Smooth muscle cell (in vitro differentiated cells): Measurements from ENCODE around the gene TCF7L2. TPM values are rescaled to one million over a fixed set of nuclear protein-coding genes. Genes with fewer than 3 reads are reported as not detected.
"Not testable (repeated sequence)": the region's sequence is repeated elsewhere in the genome, so short reads cannot be mapped to it uniquely, and the experiment has no call there.

ENCODE experiments used
- DNase-seq: peaks from one replicate; lab custom pipeline; 2025; ENCODE audit not compliant: unreplicated experiment; lab: John Stamatoyannopoulos, UW
- H2AFZ ChIP-seq: fragments of 200-600 bp; sonication (generic); 2 replicates; pipeline ENCODE4 v1.6.0; 2016; ENCODE audit warnings: antibody characterized with exemption, low read depth, mild to moderate bottlenecking
- H3F3A ChIP-seq: fragments of 200-600 bp; sonication (generic); 2 replicates; pipeline ENCODE4 v1.6.0; 2017; ENCODE audit warnings: antibody characterized with exemption, low read depth
- H3K27ac ChIP-seq: fragments of 200-600 bp; sonication (generic); 2 replicates; pipeline ENCODE4 v1.5.1; 2016; ENCODE audit warnings: low read depth, mild to moderate bottlenecking
- H3K27me3 ChIP-seq: fragments of 200-600 bp; sonication (generic); 2 replicates; pipeline ENCODE4 v1.6.1; 2016; ENCODE audit warnings: low read depth, mild to moderate bottlenecking
- H3K36me3 ChIP-seq: fragments of 200-600 bp; sonication (generic); 2 replicates; pipeline ENCODE4 v1.5.1; 2016; ENCODE audit warnings: low read depth
- H3K4me1 ChIP-seq: fragments of 200-600 bp; sonication (generic); 2 replicates; pipeline ENCODE4 v1.5.1; 2016; ENCODE audit warnings: low read depth
- H3K4me2 ChIP-seq: fragments of 200-600 bp; sonication (generic); 2 replicates; pipeline ENCODE4 v1.6.0; 2016; ENCODE audit warnings: mild to moderate bottlenecking
- H3K4me3 ChIP-seq: fragments of 200-600 bp; sonication (generic); 2 replicates; pipeline ENCODE4 v1.5.1; 2016; ENCODE audit warnings: mild to moderate bottlenecking
- H3K79me2 ChIP-seq: fragments of 200-600 bp; sonication (generic); 2 replicates; pipeline ENCODE4 v1.6.0; 2016; ENCODE audit warnings: low read depth, mild to moderate bottlenecking
- H3K9ac ChIP-seq: fragments of 200-600 bp; sonication (generic); 2 replicates; pipeline ENCODE4 v1.6.0; 2016; ENCODE audit warnings: low read depth
- H3K9me3 ChIP-seq: fragments of 200-600 bp; sonication (generic); replicated peaks from 2 replicates; pipeline ENCODE4 v1.5.1; 2016; ENCODE audit warnings: low read depth
- H4K20me1 ChIP-seq: fragments of 200-600 bp; sonication (generic); 2 replicates; pipeline ENCODE4 v1.6.0; 2016; ENCODE audit warnings: low read depth
- CTCF ChIP-seq: fragments of 200-600 bp; sonication (generic); IDR thresholded peaks from 2 replicates; pipeline ENCODE4 v1.5.1; 2017; ENCODE audit warnings: borderline replicate concordance, mild to moderate bottlenecking, antibody characterized with exemption; ENCODE audit not compliant: insufficient read depth, poor library complexity, severe bottlenecking
- WGBS: methylation state at CpG from one replicate; pipeline ENCODE4 v1.1.7; 2016; ENCODE audit warnings: low lambda C conversion rate; 5-methylcytosine and 5-hydroxymethylcytosine counted together
- polyA plus RNA-seq: library from polyadenylated mRNA; unstranded; fragments of >200 nt; fragmentation: Nextera tagmentation; extraction: Ambion mirVana; gene quantifications from 2 replicates; pipeline ENCODE4 v1.2.1, GENCODE V29; 2016
- total RNA-seq: library from RNA; depleted of rRNA; stranded (reverse); fragments of >200 nt; gene quantifications from 2 replicates; pipeline ENCODE4 v1.2.3, GENCODE V29; 2014

Gene TCF7L2
- total and polyA plus RNA-seq, 2 experiments from 2014 or later, result 14.6 to 17.7 TPM

GRCh38 chr10:113104047-113104446, 154.0 kb downstream of the TCF7L2 start:
- Histone ChIP-seq H4K20me1 (peaks cover 63% of the 10 kb centered on the region), H3F3A (peaks cover 22% of the 10 kb centered on the region), H2AFZ (no peak overlapping the region), H3K4me1 (peaks cover 18% of the 10 kb centered on the region), H3K27me3 (no peaks in the 10 kb centered on the region), H3K36me3 (no peaks in the 10 kb centered on the region), H3K4me2 (peak overlapping the region; percentile 76), H3K9me3 (no peaks in the 10 kb centered on the region), H3K79me2 (peaks cover 36% of the 10 kb centered on the region), H3K9ac (no peak overlapping the region), H3K27ac (peak overlapping the region; percentile 89), H3K4me3 (no peak overlapping the region)
- TF ChIP-seq CTCF, result no peak
- WGBS, result 28% methylated on average over 3 of the region's 3 CpGs
- DNase-seq, result no peak

GRCh38 chr10:113108194-113108835, 158.3 kb downstream of the TCF7L2 start:
- Histone ChIP-seq H3K79me2 (peaks cover 55% of the 10 kb centered on the region), H4K20me1 (peaks cover 90% of the 10 kb centered on the region), H3K4me1 (peaks cover 10% of the 10 kb centered on the region), H3K9me3 (no peaks in the 10 kb centered on the region), H2AFZ (no peak overlapping the region), H3K4me2 (no peak overlapping the region), H3F3A (peaks cover 13% of the 10 kb centered on the region), H3K27ac (no peak overlapping the region), H3K27me3 (no peaks in the 10 kb centered on the region), H3K4me3 (no peak overlapping the region), H3K9ac (no peak overlapping the region), H3K36me3 (no peaks in the 10 kb centered on the region)
- TF ChIP-seq CTCF, result peak; percentile 55
- WGBS, result 75% methylated on average over 15 of the region's 15 CpGs
- no peak for DNase-seq

GRCh38 chr10:113108948-113109347, 158.9 kb downstream of the TCF7L2 start:
- Histone ChIP-seq H3K4me1 (peaks cover 4% of the 10 kb centered on the region), H3K27me3 (no peaks in the 10 kb centered on the region), H2AFZ (no peak overlapping the region), H3F3A (peaks cover 7% of the 10 kb centered on the region), H3K36me3 (no peaks in the 10 kb centered on the region), H3K4me2 (no peak overlapping the region), H3K79me2 (peaks cover 56% of the 10 kb centered on the region), H3K9ac (no peak overlapping the region), H3K4me3 (no peak overlapping the region), H3K9me3 (no peaks in the 10 kb centered on the region), H3K27ac (no peak overlapping the region), H4K20me1 (peaks cover 90% of the 10 kb centered on the region)
- TF ChIP-seq CTCF, result no peak
- no peak for DNase-seq
- WGBS, result 98% methylated on average over 8 of the region's 8 CpGs

- Histone ChIP-seq H3K79me2 (peaks cover 56% of the 10 kb centered on the region), H4K20me1 (peaks cover 90% of the 10 kb centered on the region)
- not testable (repeated sequence) for H3K27me3 ChIP-seq, H3K4me3 ChIP-seq, H3K36me3 ChIP-seq, H3F3A ChIP-seq, H3K9ac ChIP-seq, H3K9me3 ChIP-seq, H3K27ac ChIP-seq, H3K4me2 ChIP-seq, DNase-seq, H2AFZ ChIP-seq, H3K4me1 ChIP-seq
- 96% methylated on average over 4 of the region's 4 CpGs for WGBS
These were observed 159.4 kb downstream of the TCF7L2 start for GRCh38 chr10:113109482-113109881.
